Measurements from ENCODE around the gene CAMTA1.

Gene CAMTA1

DNA sequence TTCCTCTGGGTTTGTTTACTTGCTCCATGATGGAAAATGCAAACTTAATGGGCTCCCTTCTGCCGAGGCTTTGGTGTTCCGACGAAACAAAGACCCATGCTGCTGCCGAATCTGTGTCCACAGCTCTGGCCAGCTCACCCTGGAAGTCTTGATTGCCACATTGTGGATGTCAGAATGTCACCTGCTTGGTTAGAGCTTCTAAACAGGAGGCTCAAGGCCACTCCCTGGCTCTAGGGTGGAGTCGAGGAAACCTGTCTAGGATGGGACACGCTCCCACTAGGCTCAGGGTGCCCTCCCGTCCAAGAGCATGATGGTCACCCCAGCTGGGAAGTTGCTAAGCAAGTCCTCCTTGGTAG is 706.5 kb downstream of the CAMTA1 start:
- H3K79me2 ChIP-seq (ENCODE audit: insufficient read depth, low read length), result no peaks in the 10 kb centered on the region
- ATAC-seq (ENCODE audit: insufficient read depth, low read depth) (no peak), DNase-seq (no peak)
- H3K4me2 ChIP-seq (ENCODE audit: insufficient read depth, low read length), result no peak overlapping the region
- no peaks in the 10 kb centered on the region for H3K36me3 ChIP-seq (ENCODE audit: insufficient read depth, low read length)
- no peak overlapping the region for H3K4me3 ChIP-seq (ENCODE audit: low read depth in 1 of 2, low read length in 2 of 2)
- H4K20me1 ChIP-seq (ENCODE audit: insufficient read depth, low read length), result 0 out of 2 replicates have a peak, but pooled peaks cover 3% of the 10 kb centered on the region
- TF ChIP-seq, protein P1, sequence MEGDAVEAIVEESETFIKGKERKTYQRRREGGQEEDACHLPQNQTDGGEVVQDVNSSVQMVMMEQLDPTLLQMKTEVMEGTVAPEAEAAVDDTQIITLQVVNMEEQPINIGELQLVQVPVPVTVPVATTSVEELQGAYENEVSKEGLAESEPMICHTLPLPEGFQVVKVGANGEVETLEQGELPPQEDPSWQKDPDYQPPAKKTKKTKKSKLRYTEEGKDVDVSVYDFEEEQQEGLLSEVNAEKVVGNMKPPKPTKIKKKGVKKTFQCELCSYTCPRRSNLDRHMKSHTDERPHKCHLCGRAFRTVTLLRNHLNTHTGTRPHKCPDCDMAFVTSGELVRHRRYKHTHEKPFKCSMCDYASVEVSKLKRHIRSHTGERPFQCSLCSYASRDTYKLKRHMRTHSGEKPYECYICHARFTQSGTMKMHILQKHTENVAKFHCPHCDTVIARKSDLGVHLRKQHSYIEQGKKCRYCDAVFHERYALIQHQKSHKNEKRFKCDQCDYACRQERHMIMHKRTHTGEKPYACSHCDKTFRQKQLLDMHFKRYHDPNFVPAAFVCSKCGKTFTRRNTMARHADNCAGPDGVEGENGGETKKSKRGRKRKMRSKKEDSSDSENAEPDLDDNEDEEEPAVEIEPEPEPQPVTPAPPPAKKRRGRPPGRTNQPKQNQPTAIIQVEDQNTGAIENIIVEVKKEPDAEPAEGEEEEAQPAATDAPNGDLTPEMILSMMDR (IDR thresholded peaks at IDR 0.05; ENCODE audit: borderline replicate concordance, extremely low read depth, low read length, poor library complexity, severe bottlenecking), result no peak
- no peak for TF ChIP-seq EZH2 (IDR thresholded peaks at IDR 0.05; ENCODE audit: borderline replicate concordance, low read depth, low read length, severe bottlenecking)
- no peak overlapping the region for H3K27ac ChIP-seq (ENCODE audit: low read length)
- H3K9ac ChIP-seq (ENCODE audit: low read depth, low read length), result no peak overlapping the region
- H3K4me1 ChIP-seq (ENCODE audit: insufficient read depth, low read length), result no peaks in the 10 kb centered on the region
- no peaks in the 10 kb centered on the region for H3K9me3 ChIP-seq (ENCODE audit: insufficient read depth, low read length, severe bottlenecking)
- no peaks in the 10 kb centered on the region for H3K27me3 ChIP-seq (ENCODE audit: insufficient read depth, low read length, poor library complexity)
- no peak overlapping the region for H2AFZ ChIP-seq (ENCODE audit: low read depth, low read length)

DNA sequence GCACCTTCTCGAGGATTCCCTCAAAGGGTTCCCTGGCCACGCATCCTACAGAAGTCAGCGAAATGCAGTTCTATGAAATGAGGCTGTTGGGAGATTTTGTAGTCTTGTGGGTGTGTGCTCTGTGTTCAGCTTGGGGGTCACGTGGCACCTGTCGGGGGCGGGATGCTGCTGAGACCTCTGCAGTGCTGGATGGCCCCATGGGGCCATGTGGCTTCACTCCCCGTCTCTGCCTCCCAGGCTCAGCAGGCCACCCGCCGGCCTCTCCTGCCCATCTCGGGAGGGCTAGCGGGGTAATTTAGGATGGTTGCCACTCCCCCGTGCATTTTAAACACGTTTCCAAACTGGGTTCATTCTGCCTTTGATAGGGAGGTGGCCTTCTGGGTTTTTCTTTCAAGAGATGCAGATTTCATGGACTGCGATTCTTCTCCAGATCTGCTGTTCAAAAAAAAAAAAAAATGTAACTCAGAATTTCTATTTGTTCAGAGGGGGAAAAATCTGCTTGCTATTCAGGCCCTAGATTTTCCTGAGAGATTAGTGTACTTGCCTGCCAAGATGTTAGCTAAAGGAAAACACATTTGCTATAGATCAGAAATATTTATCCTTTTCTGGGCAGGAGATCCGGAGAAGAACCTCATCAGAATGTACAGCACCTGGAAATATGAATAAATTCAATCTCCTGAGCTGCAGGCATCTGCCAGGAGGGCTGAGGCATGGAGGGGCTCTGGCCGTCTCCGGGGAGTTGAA is 708.6 kb downstream of the CAMTA1 start:
- Histone ChIP-seq H3K4me1 (ENCODE audit: insufficient read depth, low read length) (no peaks in the 10 kb centered on the region), H4K20me1 (ENCODE audit: insufficient read depth, low read length) (0 out of 2 replicates have a peak, but pooled peaks cover under 1% of the 10 kb centered on the region), H3K9me3 (ENCODE audit: insufficient read depth, low read length, severe bottlenecking) (no peaks in the 10 kb centered on the region), H3K27me3 (ENCODE audit: insufficient read depth, low read length, poor library complexity) (no peaks in the 10 kb centered on the region), H3K36me3 (ENCODE audit: insufficient read depth, low read length) (no peaks in the 10 kb centered on the region), H3K27ac (ENCODE audit: low read length) (no peak overlapping the region), H3K9ac (ENCODE audit: low read depth, low read length) (no peak overlapping the region), H2AFZ (ENCODE audit: low read depth, low read length) (no peak overlapping the region), H3K79me2 (ENCODE audit: insufficient read depth, low read length) (no peaks in the 10 kb centered on the region), H3K4me2 (ENCODE audit: insufficient read depth, low read length) (no peak overlapping the region), H3K4me3 (ENCODE audit: low read depth in 1 of 2, low read length in 2 of 2) (no peak overlapping the region)
- TF ChIP-seq EZH2 (IDR thresholded peaks at IDR 0.05; ENCODE audit: borderline replicate concordance, low read depth, low read length, severe bottlenecking), result no peak
- TF ChIP-seq, protein P1 (IDR thresholded peaks at IDR 0.05; ENCODE audit: borderline replicate concordance, extremely low read depth, low read length, poor library complexity, severe bottlenecking), result no peak
- no peak for ATAC-seq (ENCODE audit: insufficient read depth, low read depth)
- DNase-seq, result no peak

DNA sequence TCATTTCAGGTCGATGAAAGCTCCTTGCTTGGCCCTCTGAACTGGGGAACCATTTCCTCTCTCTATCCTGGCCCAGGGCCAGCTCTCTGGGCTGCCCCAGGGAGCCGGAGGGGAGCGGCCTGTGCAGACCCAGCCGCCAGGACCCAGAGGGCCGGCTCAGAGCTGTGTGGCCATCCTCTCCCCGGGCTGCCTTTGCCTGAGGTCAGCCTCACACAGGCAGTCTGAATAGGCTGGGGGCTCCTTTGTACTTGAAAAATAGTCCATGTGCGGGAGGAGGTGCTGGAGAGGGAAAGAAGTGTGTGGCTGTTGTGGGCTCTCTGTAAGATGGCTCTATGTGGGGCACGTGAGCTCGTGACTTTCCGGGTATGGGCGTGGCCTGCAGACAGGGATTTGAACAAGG is 710.7 kb downstream of the CAMTA1 start:
- TF ChIP-seq, protein P1 (IDR thresholded peaks at IDR 0.05; ENCODE audit: borderline replicate concordance, extremely low read depth, low read length, poor library complexity, severe bottlenecking), result no peak
- no peak for TF ChIP-seq EZH2 (IDR thresholded peaks at IDR 0.05; ENCODE audit: borderline replicate concordance, low read depth, low read length, severe bottlenecking)
- no peak overlapping the region for H3K4me3 ChIP-seq (ENCODE audit: low read depth in 1 of 2, low read length in 2 of 2)
- no peak overlapping the region for H3K4me2 ChIP-seq (ENCODE audit: insufficient read depth, low read length)
- no peak overlapping the region for H3K27ac ChIP-seq (ENCODE audit: low read length)
- DNase-seq (no peak), ATAC-seq (ENCODE audit: insufficient read depth, low read depth) (no peak)
- no peaks in the 10 kb centered on the region for H3K79me2 ChIP-seq (ENCODE audit: insufficient read depth, low read length)
- no peaks in the 10 kb centered on the region for H3K27me3 ChIP-seq (ENCODE audit: insufficient read depth, low read length, poor library complexity)
- no peak overlapping the region for H3K9ac ChIP-seq (ENCODE audit: low read depth, low read length)
- H3K36me3 ChIP-seq (ENCODE audit: insufficient read depth, low read length), result no peaks in the 10 kb centered on the region
- H2AFZ ChIP-seq (ENCODE audit: low read depth, low read length), result no peak overlapping the region
- H3K9me3 ChIP-seq (ENCODE audit: insufficient read depth, low read length, severe bottlenecking), result peaks cover 3% of the 10 kb centered on the region
- no peaks in the 10 kb centered on the region for H3K4me1 ChIP-seq (ENCODE audit: insufficient read depth, low read length)
- no peaks in the 10 kb centered on the region for H4K20me1 ChIP-seq (ENCODE audit: insufficient read depth, low read length)

All from DND-41 (cell line).